Measurements from ENCODE around the gene DUSP10. TPM values are rescaled to one million over a fixed set of nuclear protein-coding genes. Genes with fewer than 3 reads are reported as not detected.

The DUSP10 gene
- total RNA-seq, 1 experiment from 2014 or later, result 15.9 TPM

GRCh38 chr1:221718381-221719277 lies 23.3 kb downstream of the DUSP10 start:
- BruUV-seq (replicated peaks), result no TSS peak
- ChIA-PET CTCF (interaction anchor here (0.5 to 5.0 kb wide), 8 partner anchors 10 to 923 kb away, joined by 3 to 16 read pairs (median 4); partner anchors contain the start of gene DUSP10), POLR2A (interaction anchor here (0.5 to 2.1 kb wide), 6 partner anchors 9 to 280 kb away, joined by 3 to 7 read pairs (median 4); partner anchors contain the start of gene DUSP10)
- TF ChIP-seq CTCF (IDR thresholded peaks at IDR 0.05; ENCODE audit: unreplicated experiment), result no peak
- DNase-seq (ENCODE audit: unreplicated experiment), result peak; percentile 57
- peaks cover 50% of the 10 kb centered on the region for H3K4me1 Mint-ChIP-seq (ENCODE audit: insufficient read depth, unreplicated experiment)
- H3K27ac Mint-ChIP-seq (ENCODE audit: low read depth, unreplicated experiment), result peak overlapping the region; percentile 2
- H3K4me3 Mint-ChIP-seq (ENCODE audit: unreplicated experiment), result no peak overlapping the region
- intact Hi-C loops (cut with micrococcal nuclease), result no loop called here
- peaks cover 13% of the 10 kb centered on the region for H3K36me3 Mint-ChIP-seq (ENCODE audit: insufficient read depth, unreplicated experiment)
- H3K9me3 Mint-ChIP-seq (ENCODE audit: unreplicated experiment), result no peaks in the 10 kb centered on the region
- no peaks in the 10 kb centered on the region for H3K27me3 Mint-ChIP-seq (ENCODE audit: insufficient read depth, unreplicated experiment)

GRCh38 chr1:221717485-221717853 lies 24.4 kb downstream of the DUSP10 start:
- no TSS peak for BruUV-seq (replicated peaks)
- Mint-ChIP-seq H3K36me3 (ENCODE audit: insufficient read depth, unreplicated experiment) (peaks cover 9% of the 10 kb centered on the region), H3K9me3 (ENCODE audit: unreplicated experiment) (no peaks in the 10 kb centered on the region), H3K4me1 (ENCODE audit: insufficient read depth, unreplicated experiment) (peaks cover 55% of the 10 kb centered on the region), H3K4me3 (ENCODE audit: unreplicated experiment) (no peak overlapping the region), H3K27me3 (ENCODE audit: insufficient read depth, unreplicated experiment) (no peaks in the 10 kb centered on the region), H3K27ac (ENCODE audit: low read depth, unreplicated experiment) (peak overlapping the region; percentile 75)
- ChIA-PET CTCF (interaction anchor here (0.6 to 2.0 kb wide), 3 partner anchors 8 to 246 kb away, joined by 3 to 8 read pairs (median 6); no protein-coding TSS in a partner anchor), POLR2A (interaction anchor here (0.6 to 2.1 kb wide), 3 partner anchors 23 to 124 kb away, joined by 3 to 7 read pairs (median 3); partner anchors contain the start of gene DUSP10)
- intact Hi-C loops (cut with micrococcal nuclease), result no loop called here
- TF ChIP-seq CTCF (IDR thresholded peaks at IDR 0.05; ENCODE audit: unreplicated experiment), result no peak
- DNase-seq (ENCODE audit: unreplicated experiment), result no peak

- H3K9me3 Mint-ChIP-seq (ENCODE audit: unreplicated experiment), result no peaks in the 10 kb centered on the region
- no peak for DNase-seq (ENCODE audit: unreplicated experiment)
- H3K27ac Mint-ChIP-seq (ENCODE audit: low read depth, unreplicated experiment), result peak overlapping the region; percentile 75
- H3K4me3 Mint-ChIP-seq (ENCODE audit: unreplicated experiment), result no peak overlapping the region
- H3K4me1 Mint-ChIP-seq (ENCODE audit: insufficient read depth, unreplicated experiment), result peaks cover 61% of the 10 kb centered on the region
- intact Hi-C loops (cut with micrococcal nuclease), result no loop called here
- TF ChIP-seq CTCF (IDR thresholded peaks at IDR 0.05; ENCODE audit: unreplicated experiment), result no peak
- H3K36me3 Mint-ChIP-seq (ENCODE audit: insufficient read depth, unreplicated experiment), result peaks cover 4% of the 10 kb centered on the region
- no TSS peak for BruUV-seq (replicated peaks)
- POLR2A ChIA-PET, result interaction anchor here (0.7 to 2.1 kb wide), 2 partner anchors 24 to 25 kb away, joined by 3 to 7 read pairs; partner anchors contain the start of gene DUSP10
- H3K27me3 Mint-ChIP-seq (ENCODE audit: insufficient read depth, unreplicated experiment), result no peaks in the 10 kb centered on the region
- CTCF ChIA-PET, result interaction anchor here (1.4 kb wide), 1 partner anchor 246 kb away, joined by 6 read pairs; no protein-coding TSS in a partner anchor
Observed at GRCh38 chr1:221716713-221717484, 25.0 kb downstream of the DUSP10 start.
